IPS-NIHi11 (cell line): Measurements from ENCODE around the gene JTB.
"Not testable (repeated sequence)": the region's sequence is repeated elsewhere in the genome, so short reads cannot be mapped to it uniquely, and the experiment has no call there.

ENCODE experiments used
- DNase-seq: peaks from one replicate; pipeline ENCODE4 v3.0.0; 2012; ENCODE audit warnings: mixed read lengths, low spot score

JTB gene

DNA sequence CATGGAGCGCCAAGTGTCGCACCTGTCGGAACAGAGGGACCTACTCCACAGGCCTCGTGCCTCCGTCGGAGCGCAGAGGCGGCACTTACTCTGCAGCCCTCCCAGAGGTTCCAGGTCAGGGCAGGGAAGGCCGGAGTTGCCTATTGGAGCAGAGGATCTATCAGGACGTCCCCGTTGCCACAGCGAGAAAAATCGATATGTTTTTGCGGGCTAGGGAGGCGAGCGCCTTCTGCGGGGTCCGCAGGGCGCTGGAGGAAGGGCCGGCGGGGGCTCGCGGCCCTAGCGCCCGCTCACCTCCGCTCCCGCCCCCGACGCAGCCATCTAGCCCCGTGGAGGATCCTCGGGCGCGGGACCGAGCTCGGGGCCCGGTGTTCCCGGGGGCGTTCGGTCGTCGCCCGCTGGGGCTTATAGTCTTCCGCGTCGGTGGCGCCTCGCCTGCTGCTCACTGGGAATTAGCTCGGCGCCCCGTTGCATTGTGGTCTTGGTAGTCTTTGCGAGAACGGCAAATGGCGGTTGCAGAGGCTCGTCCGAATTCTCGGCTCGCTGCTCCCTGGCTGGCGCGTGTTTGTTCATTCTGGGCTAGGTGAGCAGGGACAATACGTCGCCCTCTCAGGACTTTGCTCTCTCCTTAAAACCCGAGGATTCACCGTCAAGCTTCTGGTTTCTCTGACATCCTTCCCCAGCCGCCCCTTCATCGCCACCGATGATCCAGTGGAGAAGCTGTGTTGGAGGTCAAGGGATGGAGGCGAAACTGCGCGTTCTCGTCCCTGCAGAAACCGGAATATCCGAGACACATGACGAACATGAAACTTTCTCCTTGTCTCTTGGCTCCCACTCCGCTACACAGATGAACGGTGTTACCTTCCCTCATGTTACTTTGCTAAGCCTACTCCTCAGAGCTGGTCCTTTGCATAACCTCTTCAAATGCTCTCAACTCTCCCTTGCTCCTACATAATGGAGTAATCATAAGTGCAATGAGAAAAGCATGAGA, at the start of gene JTB:
Gene JTB (minus strand): TSS at position 425 of the 991 bp plus-strand sequence. CDS start 422 bp downstream, at position 3.
- DNase-seq, result peak; percentile 90

- no peak for DNase-seq
Measured at GRCh38 chr1:154019940-154020339, 42.5 kb upstream of the JTB start.

- no peak for DNase-seq
Measured at GRCh38 chr1:154019269-154019668, 41.8 kb upstream of the JTB start.

DNA sequence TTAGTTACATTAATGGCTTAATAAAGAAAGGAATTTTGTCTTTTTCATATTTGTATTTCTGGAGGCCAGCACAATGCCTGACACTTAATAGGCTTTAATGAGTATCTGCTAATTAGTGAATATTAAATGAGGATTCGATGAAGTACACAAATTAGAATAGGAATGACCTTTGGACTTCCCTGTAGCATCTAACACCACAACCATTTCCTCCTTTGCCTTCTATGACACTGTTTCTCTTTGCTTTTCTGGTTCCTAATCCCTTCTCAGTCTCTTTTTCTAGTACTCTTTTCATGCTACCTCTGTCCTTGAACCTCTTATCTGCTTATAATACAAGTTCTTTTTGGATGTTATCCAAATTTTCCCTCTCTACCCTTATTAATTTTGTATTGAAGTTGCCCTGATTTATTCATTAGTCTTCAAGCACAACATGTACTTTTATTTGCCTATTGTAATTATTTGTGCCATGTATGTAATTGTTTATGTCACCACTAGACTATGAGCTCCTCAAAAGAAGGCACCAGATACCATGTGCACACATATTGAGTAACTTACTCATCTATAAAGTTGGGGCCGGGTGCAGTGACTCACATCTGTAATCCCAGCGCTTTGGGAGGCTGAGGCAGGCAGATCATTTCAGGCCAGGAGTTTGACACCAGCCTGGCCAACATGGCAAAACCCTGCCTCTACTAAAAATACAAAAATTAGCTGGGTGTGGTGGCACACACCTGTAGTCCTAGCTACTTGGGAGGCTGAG, 36.9 kb upstream of the JTB start:
- no peak for DNase-seq

DNA sequence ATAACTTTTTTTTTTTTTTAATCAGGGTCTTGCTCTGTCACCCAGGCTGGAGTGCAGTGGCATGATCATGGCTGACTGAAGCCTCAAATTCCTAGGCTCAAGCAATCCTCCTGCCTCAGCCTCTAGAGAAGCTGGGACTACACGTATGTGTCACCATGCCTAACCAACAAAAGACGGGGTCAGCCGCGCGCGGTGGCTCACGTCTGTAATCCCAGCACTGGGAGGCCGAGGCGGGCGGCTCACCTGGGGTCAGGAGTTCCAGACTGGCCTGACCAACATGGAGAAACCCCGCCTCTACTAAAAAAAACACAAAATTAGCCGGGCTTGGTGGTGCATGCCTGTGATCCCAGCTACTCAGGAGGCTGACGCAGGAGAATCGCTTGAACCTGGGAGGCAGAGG, 35.1 kb upstream of the JTB start:
- not testable (repeated sequence) for DNase-seq

DNA sequence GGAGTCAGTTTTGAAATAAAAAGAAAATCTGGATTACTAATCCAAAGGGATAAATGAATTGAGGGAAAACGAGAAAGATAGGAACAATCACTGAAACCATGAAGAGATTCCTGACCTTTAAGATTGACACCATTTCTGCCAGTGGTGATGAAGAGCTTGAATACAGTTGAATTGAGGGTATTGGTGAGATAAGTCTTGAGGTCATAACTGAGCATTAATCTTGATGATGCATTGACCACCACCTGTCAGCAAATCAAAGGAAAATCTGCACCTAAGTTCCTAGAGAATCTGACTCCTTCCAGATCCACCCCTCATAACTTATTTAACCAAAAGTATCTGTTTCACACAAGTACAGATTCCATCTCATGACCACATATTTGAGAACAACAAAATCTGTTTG, 34.7 kb upstream of the JTB start:
- DNase-seq, result no peak

DNA sequence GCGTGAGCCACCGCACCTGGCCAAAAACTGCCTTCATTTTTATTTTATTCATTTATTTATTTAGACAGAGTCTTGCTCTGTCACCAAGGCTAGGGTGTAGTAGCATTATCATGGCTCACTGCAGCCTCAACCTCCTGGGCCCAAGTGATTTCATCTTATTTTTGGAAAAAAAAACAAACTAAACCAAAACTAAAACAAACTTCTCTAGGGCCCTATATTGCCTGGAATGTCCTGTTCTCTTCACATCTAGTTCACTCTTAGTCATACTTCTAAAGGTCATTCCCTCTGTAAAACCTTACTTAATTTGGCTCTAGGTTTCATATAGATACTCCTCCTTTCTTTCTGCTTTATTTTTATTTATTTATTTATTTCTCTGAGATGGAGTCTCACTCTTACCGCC, 28.7 kb upstream of the JTB start:
- DNase-seq, result no peak

- no peak for DNase-seq
Measured at GRCh38 chr1:154000420-154000819, 22.9 kb upstream of the JTB start.

GRCh38 chr1:153996882-153997281, 19.4 kb upstream of the JTB start:
- DNase-seq, result not testable (repeated sequence)

- no peak for DNase-seq
Measured at GRCh38 chr1:153995640-153996039, 18.2 kb upstream of the JTB start.

DNA sequence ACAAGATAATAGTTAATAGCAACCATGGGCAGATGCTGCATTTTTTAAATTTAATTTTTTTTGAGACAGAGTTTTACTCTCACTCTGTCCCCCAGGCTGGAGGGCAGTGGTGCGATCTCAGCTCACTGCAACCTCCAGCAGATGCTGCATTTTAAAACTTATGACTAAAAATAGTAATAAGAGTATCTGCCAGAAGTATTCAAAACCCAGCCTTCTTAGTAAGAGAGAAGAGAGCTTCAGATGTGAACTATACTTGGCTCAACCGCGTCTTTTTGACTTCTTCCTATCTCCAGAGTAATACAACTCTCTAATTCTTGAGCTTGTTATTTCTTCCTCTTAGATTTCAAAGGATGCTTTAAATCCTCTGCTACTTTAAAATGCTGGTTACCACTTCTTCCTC, 17.7 kb upstream of the JTB start:
- no peak for DNase-seq

GRCh38 chr1:153991806-153992205, 14.3 kb upstream of the JTB start:
- no peak for DNase-seq

- DNase-seq, result no peak
Measured at GRCh38 chr1:153991151-153991630, 13.7 kb upstream of the JTB start.

GRCh38 chr1:153990468-153991150, 13.1 kb upstream of the JTB start, which contains the start of gene RPS27:
RPS27 (plus strand) TSS chr1:153990762; CDS start chr1:153990797, 35 bp downstream.
- DNase-seq, result peak; percentile 90

DNA sequence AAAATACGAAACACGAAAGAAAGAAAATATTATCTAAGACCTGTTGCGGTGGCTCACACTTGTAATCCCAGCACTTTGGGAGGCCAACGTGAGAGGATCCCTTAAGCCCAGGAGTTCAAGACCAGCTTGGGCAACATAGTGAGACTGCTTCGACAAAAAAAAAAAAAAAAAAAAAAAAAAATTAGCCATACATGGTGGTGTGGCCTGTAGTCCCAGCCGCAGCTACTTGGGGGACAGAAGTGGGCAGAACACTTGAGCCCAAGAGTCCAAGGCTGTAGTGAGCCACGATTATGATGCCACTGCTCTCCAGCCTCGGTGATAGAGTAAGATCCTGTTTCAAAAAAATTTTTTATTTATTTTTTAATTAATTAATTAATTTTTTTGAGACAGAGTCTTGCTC, 10.1 kb upstream of the JTB start:
- DNase-seq, result no peak

DNA sequence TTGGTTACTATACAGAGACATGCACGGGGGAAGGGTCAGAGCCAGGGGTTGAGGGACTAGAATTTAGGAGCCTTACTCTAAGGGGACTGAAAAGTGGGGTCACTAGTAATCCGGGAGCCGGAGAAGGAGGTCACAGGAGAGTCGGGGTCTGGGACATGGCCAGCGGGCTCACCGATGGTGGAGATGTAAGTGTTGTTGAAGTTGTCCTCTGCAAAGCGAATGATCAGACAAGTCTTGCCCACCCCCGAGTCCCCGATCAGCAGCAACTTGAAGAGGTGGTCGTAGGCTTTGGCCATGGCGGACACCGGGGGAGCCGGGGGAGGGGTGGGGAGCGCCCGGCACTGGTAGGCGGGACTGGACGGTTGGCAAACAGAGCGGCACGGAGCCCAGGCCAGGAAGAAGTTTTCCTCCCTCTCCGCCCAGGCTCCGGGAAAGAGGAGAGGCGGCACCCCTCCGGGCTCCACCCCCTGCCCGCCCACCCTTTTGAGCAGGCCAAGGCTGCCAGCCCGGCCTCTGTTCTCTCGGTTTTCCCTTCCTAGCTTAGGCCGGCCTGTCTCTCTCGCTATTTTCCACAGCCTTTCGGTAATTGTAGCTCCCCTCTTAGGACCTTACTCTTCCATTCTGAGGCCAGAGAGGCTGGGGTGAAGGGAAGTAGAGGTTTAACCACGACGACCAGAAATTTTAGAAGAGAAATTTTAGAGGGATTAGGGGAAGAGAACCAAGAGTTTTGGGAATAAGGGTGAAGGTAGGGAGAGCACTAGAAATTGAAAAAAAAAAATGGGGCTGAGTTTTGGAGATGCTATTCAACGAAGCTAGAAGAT, 8.7 kb upstream of the JTB start, which contains the start of gene RAB13:
Gene RAB13 (minus strand): TSS at position 399 of the 821 bp plus-strand sequence. CDS start 103 bp downstream, at position 296.
- DNase-seq, result peak; percentile 89

DNA sequence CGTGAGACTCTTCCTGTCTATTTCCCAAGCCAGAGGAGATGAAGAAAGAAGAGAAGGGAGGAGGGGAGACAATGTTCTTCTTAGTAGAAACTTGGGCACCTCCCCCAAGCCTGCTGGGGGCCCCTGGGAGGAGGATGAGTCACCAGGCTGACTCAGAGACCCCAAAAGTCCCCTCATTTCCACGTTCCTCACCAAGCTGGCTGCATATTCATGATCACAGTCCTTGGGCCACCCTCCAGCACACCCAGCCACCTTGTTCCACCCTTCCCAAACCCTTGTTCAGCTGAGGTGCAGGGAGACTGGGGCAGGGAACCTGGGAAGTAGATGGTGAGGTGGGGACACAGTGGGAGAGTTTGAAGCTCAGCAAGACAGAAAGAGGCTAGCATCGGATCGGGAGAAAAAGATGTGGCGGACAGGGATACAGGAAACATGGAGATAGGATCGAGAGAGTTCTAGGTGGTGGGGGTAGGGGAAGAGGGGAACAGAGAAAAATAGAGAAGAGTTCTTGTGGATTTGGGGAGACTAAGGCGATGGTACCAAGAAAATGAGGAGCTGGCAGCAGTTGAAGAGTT, 8.0 kb upstream of the JTB start:
- peak; percentile 18 for DNase-seq

GRCh38 chr1:153984123-153984894, 6.8 kb upstream of the JTB start:
- DNase-seq, result no peak

- DNase-seq, result not testable (repeated sequence)
Measured at GRCh38 chr1:153981735-153982134, 4.3 kb upstream of the JTB start.

DNA sequence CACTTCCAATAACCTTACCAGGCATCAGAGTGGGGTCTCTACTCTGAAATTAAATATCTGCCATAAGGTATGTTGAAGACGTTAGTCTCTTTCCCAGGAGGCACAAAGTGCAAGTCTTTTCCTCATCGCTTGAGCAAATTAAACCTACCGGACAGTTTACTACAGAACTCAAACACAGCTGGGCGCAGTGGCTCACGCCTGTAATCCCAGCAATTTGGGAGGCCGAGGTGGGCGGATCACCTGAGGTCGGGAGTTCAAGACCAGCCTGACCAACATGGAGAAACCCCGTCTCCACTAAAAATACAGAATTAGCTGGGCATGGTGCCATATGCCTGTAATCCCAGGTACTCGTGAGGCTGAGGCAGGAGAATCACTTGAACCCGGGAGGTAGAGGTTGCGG, 1.6 kb upstream of the JTB start:
- DNase-seq, result not testable (repeated sequence)
